ENCODE data around the gene USP12.

Gene USP12

GRCh38 chr13:27120011-27120410 is 51.6 kb downstream of the USP12 start:
- DNase-seq: no peak

GRCh38 chr13:27118428-27119054 is 53.1 kb downstream of the USP12 start:
- no peak for DNase-seq

- DNase-seq: no peak
These were observed 53.7 kb downstream of the USP12 start for GRCh38 chr13:27117952-27118351.

- peak; percentile 20 for DNase-seq
These were observed 54.5 kb downstream of the USP12 start for GRCh38 chr13:27117158-27117557.

- no peak for DNase-seq
These were observed 58.2 kb downstream of the USP12 start for GRCh38 chr13:27113436-27113835.

- DNase-seq: no peak
These were observed 59.6 kb downstream of the USP12 start for GRCh38 chr13:27112006-27112405.

GRCh38 chr13:27110056-27110746 is 61.4 kb downstream of the USP12 start:
- DNase-seq: no peak

GRCh38 chr13:27106144-27106543 is 65.5 kb downstream of the USP12 start:
- no peak for DNase-seq

GRCh38 chr13:27104606-27105005 is 67.0 kb downstream of the USP12 start:
- no peak for DNase-seq

GRCh38 chr13:27101847-27102246 is 69.8 kb downstream of the USP12 start:
- no peak for DNase-seq

GRCh38 chr13:27101289-27101688 is 70.3 kb downstream of the USP12 start:
- DNase-seq: no peak

- DNase-seq: no peak
These were observed 73.9 kb downstream of the USP12 start for GRCh38 chr13:27097691-27098090.

- DNase-seq: no peak
These were observed 80.2 kb downstream of the USP12 start for GRCh38 chr13:27091451-27091850.

GRCh38 chr13:27088619-27089018 is 83.0 kb downstream of the USP12 start:
- DNase-seq: no peak

- no peak for DNase-seq
These were observed 84.9 kb downstream of the USP12 start for GRCh38 chr13:27086599-27087265.

GRCh38 chr13:27083183-27083582 is 88.4 kb downstream of the USP12 start:
- no peak for DNase-seq

GRCh38 chr13:27081893-27082679 is 89.5 kb downstream of the USP12 start:
- DNase-seq: peak; percentile 67

GRCh38 chr13:27080018-27080948 is 91.3 kb downstream of the USP12 start:
- no peak for DNase-seq

GRCh38 chr13:27079421-27079958 is 92.1 kb downstream of the USP12 start:
- DNase-seq: no peak

- no peak for DNase-seq
These were observed 94.2 kb downstream of the USP12 start for GRCh38 chr13:27077451-27077850.

- DNase-seq: no peak
These were observed 95.2 kb downstream of the USP12 start for GRCh38 chr13:27076421-27076820.

GRCh38 chr13:27073186-27073585 is 98.4 kb downstream of the USP12 start:
- no peak for DNase-seq
